PC-3 (cell line): Measurements from ENCODE around the gene CAND2.
"Not testable (repeated sequence)": the region's sequence is repeated elsewhere in the genome, so short reads cannot be mapped to it uniquely, and the experiment has no call there.

Experiments used
- EZH2phosphoT487 ChIP-seq: fragments of 300-600 bp; sonication (generic); IDR thresholded peaks from 2 replicates; pipeline ENCODE4 v1.6.1; 2018; ENCODE audit warnings: mild to moderate bottlenecking, antibody characterized with exemption, low read length, borderline replicate concordance
- TF ChIP-seq, protein P1 (sequence below): fragments of 300-600 bp; sonication (generic); conservative IDR thresholded peaks from 2 replicates; pipeline ENCODE4 v1.5.1; 2017; ENCODE audit warnings: antibody characterized with exemption, low read depth, mild to moderate bottlenecking, low read length

DNA sequence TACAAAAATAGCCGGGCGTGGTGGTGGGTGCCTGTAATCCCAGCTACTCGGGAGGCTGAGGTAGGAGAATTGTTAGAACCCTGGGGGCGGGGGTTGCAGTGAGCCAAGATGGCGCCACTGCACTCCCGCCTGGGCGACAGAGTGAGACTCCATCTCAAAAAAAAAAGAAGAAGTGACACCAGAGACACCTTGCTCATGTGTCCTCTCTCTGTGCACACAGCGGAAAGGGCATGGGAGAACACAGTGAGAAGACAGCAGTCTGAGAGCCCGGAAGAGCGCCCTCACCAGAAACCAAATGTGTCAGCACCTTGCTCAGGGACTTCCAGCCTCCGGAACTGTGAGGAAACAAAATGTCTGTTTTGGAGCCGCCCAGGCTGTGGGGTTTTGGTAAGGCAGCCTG is 85.4 kb downstream of the CAND2 start:
- TF ChIP-seq, protein P1, sequence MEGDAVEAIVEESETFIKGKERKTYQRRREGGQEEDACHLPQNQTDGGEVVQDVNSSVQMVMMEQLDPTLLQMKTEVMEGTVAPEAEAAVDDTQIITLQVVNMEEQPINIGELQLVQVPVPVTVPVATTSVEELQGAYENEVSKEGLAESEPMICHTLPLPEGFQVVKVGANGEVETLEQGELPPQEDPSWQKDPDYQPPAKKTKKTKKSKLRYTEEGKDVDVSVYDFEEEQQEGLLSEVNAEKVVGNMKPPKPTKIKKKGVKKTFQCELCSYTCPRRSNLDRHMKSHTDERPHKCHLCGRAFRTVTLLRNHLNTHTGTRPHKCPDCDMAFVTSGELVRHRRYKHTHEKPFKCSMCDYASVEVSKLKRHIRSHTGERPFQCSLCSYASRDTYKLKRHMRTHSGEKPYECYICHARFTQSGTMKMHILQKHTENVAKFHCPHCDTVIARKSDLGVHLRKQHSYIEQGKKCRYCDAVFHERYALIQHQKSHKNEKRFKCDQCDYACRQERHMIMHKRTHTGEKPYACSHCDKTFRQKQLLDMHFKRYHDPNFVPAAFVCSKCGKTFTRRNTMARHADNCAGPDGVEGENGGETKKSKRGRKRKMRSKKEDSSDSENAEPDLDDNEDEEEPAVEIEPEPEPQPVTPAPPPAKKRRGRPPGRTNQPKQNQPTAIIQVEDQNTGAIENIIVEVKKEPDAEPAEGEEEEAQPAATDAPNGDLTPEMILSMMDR: not testable (repeated sequence)
- not testable (repeated sequence) for TF ChIP-seq EZH2phosphoT487
